Measurements from ENCODE around the gene FAM216A. TPM values are rescaled to one million over a fixed set of nuclear protein-coding genes. Genes with fewer than 3 reads are reported as not detected.
"Not testable (repeated sequence)": the region's sequence is repeated elsewhere in the genome, so short reads cannot be mapped to it uniquely, and the experiment has no call there.

FAM216A gene
- polyA plus RNA-seq, 1 experiment = 21.3 TPM

DNA sequence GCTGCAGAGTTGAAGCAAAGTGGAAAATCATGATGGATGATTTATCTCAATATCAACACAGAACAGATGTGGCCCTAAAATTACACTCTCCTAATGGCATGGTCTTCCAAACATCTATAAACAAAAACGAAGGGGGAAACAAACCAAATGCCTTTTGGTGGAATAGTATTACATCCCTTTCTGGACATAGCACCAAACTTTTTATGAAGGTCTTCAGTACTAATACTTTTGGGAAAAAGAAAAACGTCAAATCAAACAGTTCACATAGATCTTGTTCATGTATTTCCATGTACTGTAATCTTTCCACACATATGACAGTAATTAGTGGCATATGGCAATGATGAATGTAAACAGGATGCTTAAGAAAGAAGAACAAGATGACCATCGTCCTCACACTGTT is 42.2 kb upstream of the FAM216A start:
- TF ChIP-seq, protein P1, sequence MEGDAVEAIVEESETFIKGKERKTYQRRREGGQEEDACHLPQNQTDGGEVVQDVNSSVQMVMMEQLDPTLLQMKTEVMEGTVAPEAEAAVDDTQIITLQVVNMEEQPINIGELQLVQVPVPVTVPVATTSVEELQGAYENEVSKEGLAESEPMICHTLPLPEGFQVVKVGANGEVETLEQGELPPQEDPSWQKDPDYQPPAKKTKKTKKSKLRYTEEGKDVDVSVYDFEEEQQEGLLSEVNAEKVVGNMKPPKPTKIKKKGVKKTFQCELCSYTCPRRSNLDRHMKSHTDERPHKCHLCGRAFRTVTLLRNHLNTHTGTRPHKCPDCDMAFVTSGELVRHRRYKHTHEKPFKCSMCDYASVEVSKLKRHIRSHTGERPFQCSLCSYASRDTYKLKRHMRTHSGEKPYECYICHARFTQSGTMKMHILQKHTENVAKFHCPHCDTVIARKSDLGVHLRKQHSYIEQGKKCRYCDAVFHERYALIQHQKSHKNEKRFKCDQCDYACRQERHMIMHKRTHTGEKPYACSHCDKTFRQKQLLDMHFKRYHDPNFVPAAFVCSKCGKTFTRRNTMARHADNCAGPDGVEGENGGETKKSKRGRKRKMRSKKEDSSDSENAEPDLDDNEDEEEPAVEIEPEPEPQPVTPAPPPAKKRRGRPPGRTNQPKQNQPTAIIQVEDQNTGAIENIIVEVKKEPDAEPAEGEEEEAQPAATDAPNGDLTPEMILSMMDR (IDR thresholded peaks at IDR 0.05; ENCODE audit: low read depth, low read length) = no peak
- no peaks in the 10 kb centered on the region for H3K27me3 ChIP-seq (ENCODE audit: control insufficient read depth, insufficient read depth, low read length)
- H3K9me3 ChIP-seq (ENCODE audit: control insufficient read depth, insufficient read depth, low read length) = no peaks in the 10 kb centered on the region
- POLR2A ChIA-PET = no interaction called here
- DNase-seq (ENCODE audit: low read depth, low spot score) = no peak
- H3K4me3 ChIP-seq (ENCODE audit: low read depth, low read length) = no peak overlapping the region
- CTCF ChIA-PET = no interaction called here
- no peak overlapping the region for H3K27ac ChIP-seq (ENCODE audit: low read depth, low read length)

DNA sequence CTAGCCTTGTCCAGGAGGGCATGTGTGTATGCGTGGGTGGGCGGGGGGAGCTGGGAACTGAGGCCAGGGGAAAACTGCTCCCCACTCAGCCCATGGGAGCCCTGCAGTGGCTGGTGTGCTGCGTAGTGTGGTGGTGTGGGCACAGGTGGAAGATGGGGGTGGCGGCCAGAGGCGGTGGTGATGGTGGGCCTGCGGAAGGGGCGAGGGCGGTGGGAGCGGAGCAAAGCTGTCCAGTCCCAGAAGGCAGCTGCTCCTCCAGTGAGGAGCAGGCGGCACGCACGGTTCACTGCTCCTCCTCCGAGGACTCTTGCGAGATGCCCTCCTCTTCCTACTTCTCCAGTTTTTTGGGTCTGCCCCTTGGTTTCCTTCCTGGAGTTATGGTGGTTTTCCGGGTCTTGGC is 39.0 kb upstream of the FAM216A start:
- H3K9me3 ChIP-seq (ENCODE audit: control insufficient read depth, insufficient read depth, low read length); H3K27me3 ChIP-seq (ENCODE audit: control insufficient read depth, insufficient read depth, low read length); DNase-seq (ENCODE audit: low read depth, low spot score); POLR2A ChIA-PET; H3K4me3 ChIP-seq (ENCODE audit: low read depth, low read length); H3K27ac ChIP-seq (ENCODE audit: low read depth, low read length): not testable (repeated sequence)
- CTCF ChIA-PET = interaction anchor here (0.7 to 2.8 kb wide), 2 partner anchors 327 to 449 kb away, joined by 7 to 79 read pairs; no protein-coding TSS in a partner anchor

DNA sequence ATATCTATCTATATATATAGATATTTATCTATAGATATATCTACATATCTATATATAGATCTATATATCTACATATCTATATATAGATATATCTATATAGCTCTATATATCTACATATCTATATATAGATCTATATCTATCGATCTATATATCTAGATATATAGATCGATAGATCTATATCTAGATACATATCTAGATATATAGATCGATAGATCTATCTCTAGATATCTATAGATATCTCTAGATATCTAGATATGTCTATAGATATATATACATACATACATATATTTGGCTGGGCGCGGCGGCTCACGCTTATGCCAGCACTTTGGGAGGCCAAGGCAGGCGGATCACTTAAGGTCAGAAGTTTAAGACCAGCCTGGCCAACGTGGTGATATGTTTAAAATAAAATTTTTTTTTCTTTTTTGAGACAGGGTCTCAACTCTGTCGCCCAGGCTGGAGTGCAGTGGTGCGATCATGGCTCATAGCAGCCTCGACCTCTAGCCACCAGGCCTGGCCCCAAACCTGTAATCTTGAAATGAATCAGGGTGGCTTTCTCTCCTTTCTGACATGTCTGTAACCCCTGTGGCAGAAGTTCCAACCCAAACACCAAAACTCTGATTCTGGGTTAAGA is 36.6 kb upstream of the FAM216A start:
- Histone ChIP-seq H3K9me3 (ENCODE audit: control insufficient read depth, insufficient read depth, low read length) (no peaks in the 10 kb centered on the region), H3K27ac (ENCODE audit: low read depth, low read length) (no peak overlapping the region), H3K27me3 (ENCODE audit: control insufficient read depth, insufficient read depth, low read length) (no peaks in the 10 kb centered on the region), H3K4me3 (ENCODE audit: low read depth, low read length) (no peak overlapping the region)
- POLR2A ChIA-PET = interaction anchor here (0.7 to 1.5 kb wide), 9 partner anchors 12 to 444 kb away, joined by 3 to 8 read pairs (median 5); partner anchors contain the start of genes ARPC3 and GPN3
- CTCF ChIA-PET = interaction anchor here (0.5 to 2.8 kb wide), 73 partner anchors 8 to 706 kb away, joined by 3 to 79 read pairs (median 5); partner anchors contain the start of genes ARPC3, FAM216A, GPN3 and IFT81
- TF ChIP-seq, protein P1 (IDR thresholded peaks at IDR 0.05; ENCODE audit: low read depth, low read length) = no peak
- no peak for DNase-seq (ENCODE audit: low read depth, low spot score)

DNA sequence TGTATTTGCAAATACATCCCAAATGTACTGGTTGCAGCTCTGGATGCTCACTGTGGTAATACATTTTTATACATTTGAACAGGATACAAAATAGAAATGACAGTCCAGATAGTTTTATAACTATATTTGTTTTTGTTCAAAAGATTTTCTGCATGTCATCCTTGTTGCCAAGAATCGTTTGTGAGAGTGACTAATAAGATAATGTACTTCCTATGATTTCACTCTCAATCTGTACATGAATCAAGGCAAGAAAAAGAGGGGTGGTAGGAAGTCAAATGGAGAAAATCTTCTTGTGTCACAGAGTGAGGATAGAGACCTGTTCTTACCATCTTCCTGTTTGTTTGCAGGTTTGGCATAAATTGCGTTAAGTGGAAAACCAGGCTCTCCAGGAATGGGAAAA is 32.4 kb upstream of the FAM216A start:
- DNase-seq (ENCODE audit: low read depth, low spot score) = no peak
- POLR2A ChIA-PET = no interaction called here
- CTCF ChIA-PET = no interaction called here

DNA sequence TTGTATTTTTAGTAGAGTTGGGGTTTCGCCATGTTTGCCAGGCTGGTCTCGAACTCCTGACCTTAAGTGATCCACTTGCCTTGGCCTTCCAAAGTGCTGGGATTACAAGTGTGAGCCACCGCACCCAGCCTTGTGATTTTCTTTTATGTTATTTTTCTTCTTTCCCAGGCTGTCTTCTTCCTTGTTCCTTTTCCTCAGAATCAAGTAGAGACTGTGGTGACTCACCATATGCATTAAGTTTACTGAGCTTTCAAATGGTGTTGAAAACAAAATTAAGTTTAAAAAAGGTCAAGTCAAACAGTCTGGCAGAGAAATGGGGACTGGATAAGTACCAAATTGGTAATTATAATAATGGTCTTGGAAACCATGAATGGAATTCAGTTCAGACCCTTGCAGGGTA is 24.2 kb upstream of the FAM216A start:
- TF ChIP-seq, protein P1 (IDR thresholded peaks at IDR 0.05; ENCODE audit: low read depth, low read length) = no peak
- ChIA-PET POLR2A (interaction anchor here (0.7 to 1.8 kb wide), 3 partner anchors 10 to 363 kb away, joined by 3 to 4 read pairs (median 4); no protein-coding TSS in a partner anchor), CTCF (interaction anchor here (0.6 to 2.6 kb wide), 2 partner anchors 13 to 408 kb away, joined by 5 to 19 read pairs; no protein-coding TSS in a partner anchor)

More for the DNA sequence above, 32.4 kb upstream of the FAM216A start:
- Histone ChIP-seq H3K27me3 (ENCODE audit: control insufficient read depth, insufficient read depth, low read length) (no peaks in the 10 kb centered on the region), H3K4me3 (ENCODE audit: low read depth, low read length) (no peak overlapping the region), H3K27ac (ENCODE audit: low read depth, low read length) (no peak overlapping the region), H3K9me3 (ENCODE audit: control insufficient read depth, insufficient read depth, low read length) (no peaks in the 10 kb centered on the region)
- TF ChIP-seq, protein P1 (IDR thresholded peaks at IDR 0.05; ENCODE audit: low read depth, low read length) = no peak

More for the DNA sequence above, 24.2 kb upstream of the FAM216A start:
- H3K4me3 ChIP-seq (ENCODE audit: low read depth, low read length) = no peak overlapping the region
- no peaks in the 10 kb centered on the region for H3K9me3 ChIP-seq (ENCODE audit: control insufficient read depth, insufficient read depth, low read length)
- H3K27ac ChIP-seq (ENCODE audit: low read depth, low read length) = no peak overlapping the region
- no peak for DNase-seq (ENCODE audit: low read depth, low spot score)
- no peaks in the 10 kb centered on the region for H3K27me3 ChIP-seq (ENCODE audit: control insufficient read depth, insufficient read depth, low read length)
